ENCODE results near the gene ZNF212.
A peak's percentile ranks its signal among the peaks of the same experiment; 100 is the strongest.

ZNF212 gene

DNA sequence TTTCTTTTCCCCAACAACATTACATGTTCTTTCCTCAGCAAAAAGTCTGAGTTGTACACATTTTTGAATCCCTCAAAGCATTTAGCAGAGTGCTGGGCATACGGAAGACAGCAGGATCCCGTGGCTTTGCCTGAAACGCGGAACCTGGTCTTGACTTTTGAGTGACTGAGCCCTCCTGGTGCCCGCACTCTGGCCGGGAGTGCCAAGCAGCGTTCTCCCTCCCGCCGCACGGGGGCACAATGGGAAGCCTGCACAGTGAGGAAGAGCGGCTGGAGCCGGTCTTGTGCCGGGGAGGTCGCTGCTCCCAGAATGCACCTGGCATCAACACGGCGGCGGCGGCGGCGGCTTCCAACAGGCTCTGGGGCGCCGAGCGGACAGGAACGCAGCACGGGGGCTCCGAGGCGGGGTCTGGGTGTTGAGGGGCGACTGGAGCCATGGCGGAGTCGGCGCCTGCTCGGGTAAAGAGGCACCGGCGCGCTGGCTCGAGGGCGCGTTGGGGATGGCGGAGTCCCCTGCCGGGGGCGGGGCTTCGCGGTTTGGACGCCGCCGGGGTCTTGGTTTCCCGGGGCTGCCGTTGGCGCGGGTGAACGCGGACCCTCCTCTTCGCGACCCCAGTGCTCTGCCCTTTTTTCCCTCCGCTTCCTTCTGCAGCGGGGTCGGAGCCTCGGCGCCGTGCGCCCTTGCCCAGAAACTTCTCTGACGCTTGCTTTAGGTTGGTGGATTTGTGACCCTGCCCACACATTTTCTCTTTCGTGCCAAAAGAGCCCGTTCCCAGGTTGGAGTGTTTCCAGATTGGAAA lies at the start of gene ZNF212:
TSS of gene ZNF212 (plus strand) at position 307 of the 799 bp plus-strand sequence. CDS start at position 435, 128 bp downstream.
- peak; percentile 55 for DNase-seq

DNA sequence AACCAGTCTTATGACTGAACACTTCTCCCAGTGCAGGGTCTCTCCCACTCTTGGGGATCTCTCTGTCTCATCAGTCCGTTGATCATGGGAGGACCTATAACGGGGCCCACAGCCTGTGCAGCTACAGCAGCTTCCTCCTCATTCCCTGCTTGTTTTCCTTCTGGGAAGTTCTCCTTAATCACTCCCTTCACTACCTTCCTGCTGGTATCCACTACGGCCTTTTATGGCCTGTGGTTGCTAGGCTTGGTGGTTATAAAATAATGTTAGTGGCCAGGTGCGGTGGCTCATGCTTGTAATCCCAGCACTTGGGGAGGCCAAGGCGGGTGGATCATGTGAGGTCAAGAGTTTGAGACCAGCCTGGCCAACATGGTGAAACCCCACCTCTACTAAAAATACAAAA lies 47.6 kb upstream of the ZNF212 start:
- DNase-seq, result no peak

DNA sequence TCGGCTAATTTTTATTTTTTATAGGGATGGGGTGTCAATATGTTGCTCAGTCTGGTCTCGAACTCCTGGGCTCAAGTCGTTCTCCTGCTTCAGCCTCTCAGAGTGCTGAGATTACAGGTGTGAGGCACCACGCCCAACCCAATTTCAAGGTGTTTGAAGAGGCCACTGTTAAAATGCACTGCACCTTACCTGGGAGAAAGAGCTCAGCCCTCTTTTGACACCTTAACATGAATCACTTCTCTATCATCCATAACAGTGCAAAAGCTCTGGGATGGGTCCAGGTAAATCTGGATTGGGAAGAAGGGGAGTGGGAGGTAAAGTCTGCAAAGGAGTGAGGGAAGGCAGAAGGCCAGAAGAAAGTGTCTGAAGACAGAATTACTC lies 44.7 kb upstream of the ZNF212 start:
- DNase-seq, result no peak

DNA sequence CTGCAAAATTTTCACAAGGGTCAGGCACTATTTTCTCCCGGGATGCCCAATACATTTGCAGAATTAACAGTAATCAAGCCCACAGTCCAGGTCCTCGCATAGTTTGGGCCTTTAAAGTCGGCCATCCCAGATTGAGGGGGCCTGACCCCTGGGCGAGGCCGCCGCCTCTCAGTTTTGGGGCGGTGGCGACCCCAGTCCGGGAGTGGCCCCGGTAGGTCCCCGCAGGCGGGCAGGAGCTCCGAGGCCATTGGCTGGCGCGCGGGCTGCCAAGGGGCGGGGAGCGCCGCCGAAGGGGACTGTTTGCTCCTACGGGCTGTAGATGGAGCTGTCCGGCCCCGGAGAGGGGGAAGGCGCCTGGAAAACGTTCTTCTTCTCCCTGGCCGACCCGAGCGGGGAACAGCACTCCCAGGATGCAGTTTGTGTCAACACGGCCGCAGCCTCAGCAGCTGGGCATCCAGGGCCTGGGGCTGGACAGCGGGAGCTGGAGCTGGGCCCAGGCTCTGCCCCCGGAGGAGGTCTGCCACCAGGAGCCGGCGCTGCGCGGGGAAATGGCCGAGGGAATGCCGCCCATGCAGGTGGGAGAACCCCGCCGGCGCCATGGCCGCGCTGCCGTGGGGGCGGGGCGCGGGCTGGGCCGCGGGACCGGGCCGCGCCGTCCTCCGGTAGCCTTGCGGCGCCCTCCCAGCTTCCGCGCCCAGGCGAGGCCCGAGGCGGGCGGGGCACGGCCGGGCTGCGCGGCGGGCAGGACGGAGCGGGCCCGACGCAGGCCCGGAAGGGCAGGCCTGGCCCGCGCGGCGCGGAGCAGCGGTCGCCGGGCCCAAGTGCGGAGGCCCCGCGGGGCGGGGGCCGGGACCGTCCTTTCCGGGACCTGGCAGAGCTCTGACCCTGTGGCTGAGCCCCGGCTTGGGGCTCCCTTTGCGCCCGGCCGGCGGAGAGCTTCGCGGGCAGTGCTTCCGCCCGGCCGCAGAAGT lies 44.0 kb upstream of the ZNF212 start, which contains the start of gene ZNF282:
TSS of gene ZNF282 (plus strand) at position 367 of the 971 bp plus-strand sequence. CDS start at position 411, 44 bp downstream.
- peak; percentile 82 for DNase-seq

DNA sequence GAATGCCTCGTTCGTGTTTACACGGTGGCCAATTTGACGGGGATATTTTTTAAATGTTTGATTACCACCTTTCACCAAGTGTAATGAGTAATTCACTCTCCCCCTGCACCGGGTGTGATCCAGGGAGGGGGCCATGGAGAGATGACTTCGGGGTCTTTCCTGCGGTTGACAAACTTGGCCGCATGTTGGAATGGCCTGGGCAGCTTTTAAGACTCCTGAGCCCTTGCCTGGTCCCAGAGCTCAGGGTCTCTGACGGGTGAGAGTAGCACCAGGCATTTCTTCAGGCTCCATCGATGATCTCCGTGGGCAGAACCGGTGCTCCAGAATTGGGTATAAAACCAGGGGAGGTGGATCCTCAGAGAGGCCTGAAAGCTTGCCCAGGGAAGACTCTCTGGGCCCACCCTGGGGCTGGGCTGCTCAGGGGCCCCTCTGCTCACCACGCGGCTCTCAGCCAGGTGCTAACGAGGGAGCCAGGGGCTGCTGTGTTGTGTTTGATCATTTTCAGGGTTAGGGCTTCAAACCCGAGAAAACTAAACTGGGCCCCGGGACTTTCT lies 43.2 kb upstream of the ZNF212 start:
- no peak for DNase-seq

DNA sequence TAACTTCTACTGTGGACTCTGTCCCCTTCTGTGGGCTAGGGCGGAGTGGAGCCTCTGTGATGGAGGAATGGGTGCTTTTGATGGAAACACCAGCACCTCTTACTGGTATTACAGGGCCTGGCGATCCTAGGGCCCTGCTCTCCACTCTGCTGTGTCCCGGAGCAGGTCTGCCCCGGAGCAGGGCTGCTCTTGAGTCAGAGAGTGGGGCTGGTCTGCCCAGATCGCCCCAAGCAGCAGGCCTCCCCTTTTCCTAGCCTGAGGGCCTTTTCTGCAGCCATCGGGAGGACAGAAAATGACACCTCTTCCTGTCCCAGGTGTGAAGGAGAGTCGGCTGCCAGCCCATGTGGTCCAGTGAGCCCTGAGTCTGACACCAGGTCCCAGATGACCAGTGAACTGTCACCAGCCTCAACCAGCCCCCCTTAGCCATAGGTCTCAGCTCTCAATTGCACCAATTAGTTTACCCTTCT lies 42.7 kb upstream of the ZNF212 start:
- DNase-seq, result no peak

DNA sequence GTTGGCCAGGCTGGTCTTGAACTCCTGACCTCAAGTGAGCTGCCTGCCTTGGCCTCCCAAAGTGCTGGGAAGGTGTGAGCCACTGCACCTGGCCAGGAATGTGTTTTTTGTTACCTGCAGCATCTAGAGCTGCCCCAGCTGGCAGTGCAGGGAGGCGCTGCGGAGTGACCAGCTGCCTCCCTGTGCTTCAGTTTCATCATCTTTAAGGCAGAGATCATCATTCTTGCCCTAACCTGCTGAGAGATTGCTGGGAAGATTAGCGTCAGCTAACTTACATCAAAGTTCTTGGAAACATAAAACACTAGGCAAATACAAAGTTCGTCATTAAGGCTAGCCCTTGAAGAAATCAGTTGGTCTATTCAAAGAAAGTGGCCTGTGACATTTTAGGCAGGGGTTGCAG lies 41.8 kb upstream of the ZNF212 start:
- no peak for DNase-seq

DNA sequence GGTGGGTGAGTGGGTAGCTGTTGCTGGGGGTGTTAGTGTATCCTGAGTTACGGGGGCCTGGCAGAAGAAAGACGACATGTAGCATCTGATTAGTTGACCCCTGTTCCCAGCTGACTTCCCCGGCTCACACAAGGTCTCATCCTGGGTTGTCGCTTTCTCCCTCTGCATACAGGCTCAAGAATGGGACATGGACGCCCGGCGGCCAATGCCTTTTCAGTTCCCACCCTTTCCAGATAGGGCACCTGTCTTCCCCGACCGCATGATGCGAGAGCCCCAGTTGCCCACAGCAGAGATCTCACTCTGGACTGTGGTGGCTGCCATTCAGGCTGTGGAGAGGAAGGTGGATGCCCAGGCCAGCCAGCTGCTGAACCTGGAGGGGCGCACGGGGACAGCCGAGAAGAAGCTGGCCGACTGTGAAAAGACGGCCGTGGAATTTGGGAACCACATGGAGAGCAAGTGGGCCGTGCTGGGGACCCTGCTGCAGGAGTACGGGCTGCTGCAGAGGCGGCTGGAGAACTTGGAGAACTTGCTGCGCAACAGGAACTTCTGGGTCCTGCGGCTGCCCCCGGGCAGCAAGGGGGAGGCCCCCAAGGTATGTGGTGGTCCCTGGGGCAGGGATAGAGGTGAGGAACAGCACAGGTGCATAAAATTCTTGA lies 41.2 kb upstream of the ZNF212 start:
- DNase-seq, result no peak

DNA sequence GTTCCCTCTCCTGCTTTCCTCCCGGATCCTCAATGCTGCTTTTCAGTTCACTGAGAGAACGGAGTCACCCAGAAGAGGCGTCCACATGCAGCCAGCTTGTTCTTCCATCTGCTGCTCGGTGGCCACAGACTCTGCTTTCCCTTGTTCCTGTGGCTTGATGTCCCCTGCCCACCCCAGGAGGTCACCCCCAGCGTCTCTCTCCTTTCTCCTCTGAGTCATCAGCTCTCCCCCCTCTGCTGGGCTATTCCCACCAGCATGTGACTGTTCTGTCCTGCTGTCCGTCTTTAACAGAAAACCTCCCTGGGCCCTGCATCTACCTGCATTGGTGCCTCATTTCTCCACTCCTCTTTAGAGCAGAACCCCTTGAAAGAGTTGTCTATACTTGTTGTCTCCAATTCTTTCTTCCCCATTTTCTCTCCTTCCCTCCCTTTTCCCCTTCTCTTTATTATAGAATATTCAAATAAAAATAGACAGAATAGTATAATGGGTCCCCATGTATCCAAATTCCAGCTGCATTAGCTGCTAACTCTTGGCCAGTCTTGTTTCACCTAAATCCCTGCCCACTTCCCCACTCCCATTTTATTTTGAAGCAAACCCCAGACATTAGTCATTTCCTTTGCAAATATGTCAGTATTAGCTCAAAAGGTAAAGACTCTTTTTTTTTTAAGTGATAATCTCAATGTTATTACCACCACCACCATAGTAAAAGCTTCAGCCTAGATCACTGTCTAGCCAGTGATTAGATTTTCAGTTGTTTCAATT lies 40.0 kb upstream of the ZNF212 start:
- no peak for DNase-seq

DNA sequence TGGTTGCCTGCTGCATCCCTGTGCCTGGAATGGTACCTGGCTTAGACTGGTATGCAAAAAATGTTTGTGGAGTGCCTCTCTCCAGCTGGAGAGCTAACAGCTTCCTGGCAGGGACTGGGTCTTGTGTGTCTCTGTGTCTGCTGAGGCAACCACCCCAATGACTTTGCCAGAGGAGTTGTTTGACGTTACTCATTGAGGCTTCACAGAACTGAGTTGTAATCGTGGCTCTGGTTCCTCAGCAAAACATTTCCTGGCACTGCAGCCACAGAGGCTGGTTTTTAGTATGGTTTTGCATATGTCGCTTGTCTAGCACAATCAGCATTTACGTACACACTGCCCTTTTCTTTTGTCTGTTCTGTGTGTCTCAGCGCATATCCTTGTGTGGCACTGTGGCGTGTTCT lies 36.6 kb upstream of the ZNF212 start:
- DNase-seq, result no peak

DNA sequence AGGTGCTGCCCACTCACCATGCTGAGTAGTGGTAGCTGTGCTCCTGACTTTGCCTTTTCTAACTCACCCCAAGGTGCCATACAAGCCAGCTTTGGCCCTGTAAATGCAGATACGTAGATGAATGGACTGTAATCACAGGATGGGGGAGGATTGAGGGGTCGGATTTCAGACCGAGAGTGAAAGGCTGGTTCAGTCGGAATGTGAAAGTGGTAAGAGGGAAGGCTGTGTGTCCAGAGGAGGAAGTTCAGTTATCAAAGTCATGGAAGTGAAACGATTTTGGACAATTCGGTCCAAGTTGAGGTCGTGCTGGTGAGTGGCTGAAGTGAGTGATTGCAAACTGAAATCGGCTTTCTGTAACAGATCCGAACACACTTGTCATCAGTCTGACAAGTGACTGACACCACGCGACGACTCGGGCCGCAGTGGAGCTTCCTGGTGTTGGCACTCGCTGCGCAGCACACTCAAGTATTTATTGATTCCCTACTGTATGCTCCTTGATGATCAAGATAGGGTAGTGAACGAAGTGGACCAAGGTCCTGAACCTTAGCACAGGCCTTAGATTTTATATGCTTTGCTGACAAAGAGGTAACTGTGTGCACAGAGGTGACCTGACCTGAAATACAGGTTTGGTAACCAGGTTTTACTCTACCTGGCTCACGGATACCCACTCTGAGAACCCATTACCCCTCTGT lies 33.6 kb upstream of the ZNF212 start:
- DNase-seq, result no peak

DNA sequence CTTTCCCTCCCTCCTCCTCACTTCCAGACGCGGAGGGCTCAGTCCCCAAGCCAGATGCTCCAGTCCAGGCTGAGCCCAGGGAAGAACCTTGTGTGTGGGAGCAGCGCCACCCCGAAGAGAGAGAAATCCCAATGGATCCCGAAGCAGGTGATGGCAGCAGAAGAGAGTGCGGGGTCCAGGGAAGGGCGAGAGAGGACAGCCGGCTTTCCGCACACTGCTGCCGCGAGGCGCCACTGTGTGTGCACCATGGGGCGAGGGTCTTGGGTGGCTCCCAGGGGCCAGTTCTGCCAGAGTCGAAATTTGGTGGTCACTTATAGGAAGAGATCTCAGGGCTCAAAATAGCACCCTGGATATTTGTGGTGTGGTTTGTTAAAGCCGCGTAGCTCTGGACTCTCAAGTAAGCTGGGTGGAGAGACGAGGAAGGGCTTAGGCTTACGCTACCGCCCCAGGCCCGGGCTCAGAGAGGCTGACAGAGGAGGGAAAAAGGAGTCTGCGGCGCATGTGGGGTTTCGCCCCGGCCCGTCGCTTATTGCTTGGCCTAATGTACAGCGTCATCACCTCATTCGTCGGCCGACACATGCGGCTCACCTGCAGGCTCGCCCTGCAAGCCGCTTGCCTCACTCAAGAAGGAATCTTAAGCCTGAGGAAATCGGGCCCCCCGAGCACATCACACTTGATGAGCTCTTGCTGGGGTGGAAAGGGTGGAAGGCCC lies 32.0 kb upstream of the ZNF212 start:
- no peak for DNase-seq

DNA sequence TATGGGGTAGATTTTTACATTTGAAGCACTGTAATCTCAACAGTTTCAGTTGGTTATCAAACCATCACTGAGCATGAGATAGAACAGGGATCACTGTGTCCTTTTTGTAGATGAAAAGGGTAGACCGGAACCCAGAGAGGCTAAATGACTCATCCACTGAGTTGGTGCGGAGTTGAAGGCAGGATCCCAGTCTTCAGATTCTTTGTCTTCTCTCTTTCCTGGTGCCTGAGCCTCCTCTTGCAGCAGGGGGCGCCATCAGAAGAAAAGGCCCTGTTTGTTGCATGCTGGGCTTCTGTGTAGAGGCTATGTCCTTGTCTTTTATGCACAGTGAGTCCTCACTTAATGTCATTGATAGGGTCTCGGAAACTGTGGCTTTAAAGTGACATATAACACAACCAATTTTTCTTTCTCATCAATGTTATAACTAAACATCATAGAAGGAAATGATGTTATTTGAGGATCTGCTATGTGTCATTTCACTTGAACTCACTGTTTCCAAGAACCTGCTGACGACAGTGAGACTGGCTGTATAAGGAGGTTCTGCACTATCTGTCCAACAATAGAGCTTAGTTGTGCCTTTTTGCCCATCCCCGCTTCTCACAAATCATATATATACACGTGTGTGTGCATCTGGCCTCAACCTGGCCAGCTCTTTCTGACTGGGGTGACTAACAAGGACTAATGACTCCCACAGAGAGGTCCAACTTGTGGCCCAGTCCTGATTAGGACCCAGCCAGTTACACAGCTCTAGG lies 29.8 kb upstream of the ZNF212 start:
- no peak for DNase-seq

DNA sequence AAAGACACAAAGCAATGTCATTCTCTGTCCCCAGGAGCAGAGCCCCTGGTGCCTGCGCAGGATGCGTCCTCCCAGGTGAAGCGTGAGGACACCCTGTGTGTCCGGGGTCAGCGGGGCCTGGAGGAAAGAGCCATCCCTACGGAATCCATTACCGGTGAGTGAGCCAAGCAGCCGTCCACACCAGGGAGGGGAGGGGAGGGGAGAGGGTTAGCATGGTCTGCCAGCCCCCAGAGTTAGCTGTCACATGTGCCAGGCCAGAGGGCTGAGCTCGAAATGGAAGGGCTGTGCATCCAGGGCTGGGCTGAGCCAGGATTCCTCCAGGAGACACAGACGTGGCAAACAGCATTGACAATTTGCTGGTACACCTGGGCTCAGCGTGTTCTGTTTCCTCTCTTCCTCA lies 28.9 kb upstream of the ZNF212 start:
- no peak for DNase-seq

DNA sequence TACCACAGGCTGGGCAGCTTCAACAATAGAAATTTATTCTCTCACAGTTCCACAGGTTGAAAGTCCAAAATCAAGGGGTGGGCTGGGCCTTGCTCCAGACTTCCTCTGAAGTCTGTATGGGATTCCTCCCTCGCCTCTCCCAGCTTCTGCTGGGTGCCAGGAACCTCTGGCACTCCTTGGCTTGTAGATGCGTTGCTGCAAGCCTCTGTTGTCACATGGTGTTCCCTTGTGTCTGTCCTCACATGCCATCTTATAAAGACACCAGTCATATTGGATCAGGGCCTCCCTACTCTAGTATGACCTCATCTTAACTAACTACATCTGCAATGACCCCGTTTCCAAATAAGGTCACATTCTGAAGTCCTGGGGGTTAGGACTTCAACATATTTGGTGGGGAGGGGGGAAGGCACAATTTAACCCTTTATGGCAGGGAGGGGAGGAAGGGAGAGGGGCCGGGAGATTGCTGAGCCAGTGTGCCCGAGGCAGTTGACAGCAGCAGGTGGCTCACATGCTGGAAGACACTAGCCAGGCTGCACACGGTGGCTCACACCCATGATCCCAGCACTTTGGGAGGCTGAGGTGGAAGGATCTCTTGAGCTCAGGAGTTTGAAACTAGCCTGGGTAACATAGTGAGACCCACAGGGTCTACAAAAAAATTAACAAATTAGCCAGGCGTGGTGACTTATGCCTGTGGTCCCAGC lies 25.3 kb upstream of the ZNF212 start:
- no peak for DNase-seq

DNA sequence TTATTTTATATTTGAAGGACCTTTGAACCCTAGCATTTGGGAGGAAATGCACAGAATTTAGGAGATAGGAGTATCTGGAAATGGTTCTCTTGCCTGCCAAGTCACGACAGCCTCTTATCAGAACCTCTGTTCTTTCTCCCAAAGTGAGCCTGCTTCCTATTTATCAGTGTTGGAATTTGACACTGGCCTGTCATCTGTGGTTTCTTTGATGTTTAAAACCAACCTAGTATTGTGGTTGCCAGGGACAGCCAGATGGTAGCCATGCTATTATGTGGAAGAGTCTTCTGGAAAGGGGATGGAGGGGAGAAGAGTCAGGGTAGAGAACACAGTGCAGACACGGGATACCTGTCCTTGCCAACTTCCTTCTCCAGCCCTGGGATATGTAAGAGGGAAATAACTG lies 23.0 kb upstream of the ZNF212 start:
- DNase-seq, result no peak

DNA sequence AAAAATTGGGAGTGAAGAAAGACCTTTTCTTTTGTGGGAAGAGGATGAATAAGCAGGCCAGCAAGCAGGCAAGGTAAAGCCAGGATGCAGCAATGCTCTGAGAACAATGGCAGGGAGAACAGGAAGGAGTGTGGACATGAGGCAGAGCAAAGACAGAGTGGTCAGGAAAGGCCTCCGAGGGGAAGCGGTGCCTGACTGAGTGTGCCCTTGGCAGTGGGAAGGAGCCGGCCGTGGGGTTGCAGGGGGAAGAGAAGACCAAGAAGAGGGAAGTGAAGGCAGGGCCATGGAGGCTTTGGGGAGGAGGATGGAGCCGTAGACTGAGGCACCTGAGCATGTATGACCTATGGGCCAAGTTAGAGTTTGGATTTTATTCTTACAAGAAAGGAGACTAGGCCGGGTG lies 21.9 kb upstream of the ZNF212 start:
- DNase-seq, result no peak

DNA sequence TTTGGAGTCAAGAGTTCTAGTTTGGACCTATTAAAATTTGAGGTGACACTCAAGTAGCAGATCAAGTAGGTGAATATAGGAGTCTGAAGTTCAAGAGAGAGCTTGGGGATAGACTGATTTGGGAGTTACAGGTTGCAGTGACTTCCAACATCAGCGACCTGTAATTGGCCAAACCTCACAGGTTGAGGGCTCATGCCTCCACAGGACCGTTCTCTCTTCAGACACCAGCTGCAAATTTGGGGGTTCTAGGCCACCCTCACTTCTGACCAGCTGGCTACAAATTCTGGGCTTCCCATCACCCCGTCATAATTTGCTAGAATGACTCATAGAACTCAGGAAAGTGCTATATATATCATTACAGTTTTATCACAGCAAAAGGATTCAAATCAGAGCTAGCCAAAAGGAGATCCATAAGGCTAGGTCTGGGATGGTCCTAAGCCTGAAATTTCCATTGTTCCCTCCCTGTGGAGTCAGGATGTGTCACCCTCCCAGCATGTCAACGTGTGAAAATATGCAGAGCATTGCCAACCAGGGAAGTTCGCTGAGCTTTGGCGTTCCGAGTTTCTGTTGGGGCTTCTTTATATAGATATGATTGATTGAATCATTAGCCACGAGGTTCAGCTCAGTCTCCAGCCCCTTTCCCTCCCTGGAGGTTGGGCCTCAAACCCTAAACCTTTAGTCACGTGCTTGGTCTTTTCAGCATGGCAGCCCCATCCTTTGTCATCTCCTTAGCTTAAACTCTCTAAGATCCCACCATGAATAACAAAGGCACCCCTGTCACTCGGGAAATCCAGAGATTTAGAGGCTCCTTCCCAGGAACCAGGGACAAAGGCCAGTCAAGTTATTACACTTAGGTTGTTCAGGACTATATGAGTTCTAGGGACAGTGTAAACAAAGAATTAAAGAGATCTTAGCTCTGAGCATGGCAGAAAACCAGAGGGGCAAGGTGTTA lies 20.7 kb upstream of the ZNF212 start:
- DNase-seq, result no peak

All from GOT3 (cell line).